Measurements from ENCODE around the gene GAST.

DNA sequence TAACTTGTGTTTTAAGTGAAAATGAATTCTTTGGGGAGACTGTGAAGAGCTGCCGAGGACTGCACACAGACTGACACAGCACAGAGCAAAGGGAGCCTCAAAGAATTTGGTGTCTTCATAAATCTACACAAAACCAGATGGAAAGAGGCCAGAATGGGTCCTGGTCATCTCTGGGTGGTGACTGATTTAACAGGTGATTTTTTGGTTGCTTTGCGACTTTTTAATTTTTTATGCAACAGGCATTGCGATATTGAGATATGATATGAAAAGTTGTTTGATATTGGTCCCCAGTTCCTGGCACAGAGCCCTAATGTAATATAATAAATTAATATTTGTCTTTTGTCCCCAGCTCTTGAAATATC lies 36.1 kb upstream of the GAST start:
- TF ChIP-seq CTCF (IDR thresholded peaks at IDR 0.05) (no peak), POLR2A (IDR thresholded peaks at IDR 0.05) (no peak)
